Lower leg skin (tissue), 3 donors: ENCODE measurements around the gene PIRT.

Source experiments
- POLR2A ChIP-seq, 2 donors: fragments of 450-650 bp; IDR thresholded peaks; one replicate each; pipeline ENCODE4 v1.6.1; 2016 to 2017; ENCODE audit warnings: antibody characterized with exemption in 2 of 2, mild to moderate bottlenecking in 1 of 2, moderate library complexity in 1 of 2
- TF ChIP-seq, protein P1 (sequence below), 3 donors: fragments of 450-650 bp; IDR thresholded peaks; one replicate each; pipeline ENCODE4 v1.5.1; 2016; ENCODE audit warnings: antibody characterized with exemption in 3 of 3, mild to moderate bottlenecking in 3 of 3, moderate library complexity in 2 of 3

GRCh38 chr17:10809605-10810004 lies 28.3 kb downstream of the PIRT start:
- TF ChIP-seq, protein P1, sequence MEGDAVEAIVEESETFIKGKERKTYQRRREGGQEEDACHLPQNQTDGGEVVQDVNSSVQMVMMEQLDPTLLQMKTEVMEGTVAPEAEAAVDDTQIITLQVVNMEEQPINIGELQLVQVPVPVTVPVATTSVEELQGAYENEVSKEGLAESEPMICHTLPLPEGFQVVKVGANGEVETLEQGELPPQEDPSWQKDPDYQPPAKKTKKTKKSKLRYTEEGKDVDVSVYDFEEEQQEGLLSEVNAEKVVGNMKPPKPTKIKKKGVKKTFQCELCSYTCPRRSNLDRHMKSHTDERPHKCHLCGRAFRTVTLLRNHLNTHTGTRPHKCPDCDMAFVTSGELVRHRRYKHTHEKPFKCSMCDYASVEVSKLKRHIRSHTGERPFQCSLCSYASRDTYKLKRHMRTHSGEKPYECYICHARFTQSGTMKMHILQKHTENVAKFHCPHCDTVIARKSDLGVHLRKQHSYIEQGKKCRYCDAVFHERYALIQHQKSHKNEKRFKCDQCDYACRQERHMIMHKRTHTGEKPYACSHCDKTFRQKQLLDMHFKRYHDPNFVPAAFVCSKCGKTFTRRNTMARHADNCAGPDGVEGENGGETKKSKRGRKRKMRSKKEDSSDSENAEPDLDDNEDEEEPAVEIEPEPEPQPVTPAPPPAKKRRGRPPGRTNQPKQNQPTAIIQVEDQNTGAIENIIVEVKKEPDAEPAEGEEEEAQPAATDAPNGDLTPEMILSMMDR (IDR thresholded peaks at IDR 0.05): no peak
- TF ChIP-seq POLR2A (IDR thresholded peaks at IDR 0.05): no peak
